Activated naive CD4-positive, alpha-beta T cell treated with anti-CD3 and anti-CD28 coated beads, Interleukin-2, amount 10 ng/mL, durations not matched to agents 7 days and 5 days (primary cell): ENCODE measurements around the gene HES1.
"Not testable (repeated sequence)": the region's sequence is repeated elsewhere in the genome, so short reads cannot be mapped to it uniquely, and the experiment has no call there.

ENCODE experiments used
- CTCF ChIA-PET: fragments of 350-600 bp; sonication (Branson Sonifier 250); formaldehyde crosslinking; loops from one replicate; lab custom pipeline; 2021; ENCODE audit warnings: antibody characterized with exemption; lab: Charles Lee
- DNase-seq: peaks from one replicate; pipeline ENCODE4 v3.0.0-alpha.2; 2020
- H3K27ac Mint-ChIP-seq: one replicate; pipeline ENCODE4 v1.8.0; 2021; ENCODE audit warnings: mild to moderate bottlenecking, moderate library complexity, mixed read lengths
- H3K27me3 Mint-ChIP-seq: one replicate; pipeline ENCODE4 v1.8.0; 2021; ENCODE audit warnings: mild to moderate bottlenecking, mixed read lengths
- H3K36me3 Mint-ChIP-seq: one replicate; pipeline ENCODE4 v1.8.0; 2021; ENCODE audit warnings: mixed read lengths
- H3K4me1 Mint-ChIP-seq: one replicate; pipeline ENCODE4 v1.8.0; 2021; ENCODE audit warnings: mixed read lengths
- H3K4me3 Mint-ChIP-seq: one replicate; pipeline ENCODE4 v1.8.0; 2021; ENCODE audit warnings: mild to moderate bottlenecking, moderate library complexity, mixed read lengths
- H3K9me3 Mint-ChIP-seq: one replicate; pipeline ENCODE4 v1.8.0; 2021; ENCODE audit warnings: mixed read lengths

The HES1 gene

DNA sequence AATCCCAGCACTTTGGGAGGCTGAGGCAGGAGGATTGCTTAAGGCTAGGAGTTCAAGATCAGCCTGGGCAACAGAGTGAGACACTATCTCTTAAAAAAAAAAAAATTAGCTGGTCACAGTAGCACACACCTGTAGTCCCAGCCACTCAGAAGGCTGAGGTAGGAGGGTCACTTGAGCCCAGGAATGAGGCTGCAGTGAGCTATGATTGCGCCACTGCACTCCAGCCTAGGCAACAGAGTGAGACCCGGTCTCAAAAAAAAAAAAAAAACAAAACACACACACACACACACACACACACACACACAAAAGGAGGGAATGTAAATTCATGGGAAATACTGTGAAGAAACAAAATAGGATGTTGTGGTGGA, 15.0 kb downstream of the HES1 start:
- peaks cover 12% of the 10 kb centered on the region for H3K9me3 Mint-ChIP-seq
- H3K4me1 Mint-ChIP-seq, H3K36me3 Mint-ChIP-seq, CTCF ChIA-PET, H3K27ac Mint-ChIP-seq, DNase-seq, H3K4me3 Mint-ChIP-seq: not testable (repeated sequence)
- peaks cover 70% of the 10 kb centered on the region for H3K27me3 Mint-ChIP-seq

DNA sequence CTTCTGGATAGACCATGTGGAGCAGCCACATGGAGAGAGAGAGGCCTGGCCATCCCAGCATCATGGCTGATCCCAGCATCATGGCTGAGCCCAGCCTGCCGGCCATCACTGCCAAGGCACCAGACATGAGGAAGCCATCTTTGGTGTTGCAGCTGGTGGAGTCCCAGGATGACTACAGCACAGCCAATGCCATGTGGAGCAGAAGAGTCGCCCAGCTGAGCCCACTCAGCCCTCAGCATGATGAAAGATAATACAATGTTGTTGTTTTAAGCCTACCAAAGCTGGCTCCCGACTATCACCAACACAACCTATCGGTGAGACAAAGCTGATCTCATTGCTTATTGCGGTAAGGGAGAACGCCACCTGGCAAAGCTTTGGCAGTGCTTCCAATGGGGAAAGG, 18.4 kb downstream of the HES1 start:
- CTCF ChIA-PET, result no interaction called here
- Mint-ChIP-seq H3K4me3 (no peak overlapping the region), H3K9me3 (peaks cover 12% of the 10 kb centered on the region), H3K27ac (no peak overlapping the region), H3K27me3 (peaks cover 69% of the 10 kb centered on the region), H3K4me1 (peaks cover 2% of the 10 kb centered on the region), H3K36me3 (no peaks in the 10 kb centered on the region)
- DNase-seq, result no peak

DNA sequence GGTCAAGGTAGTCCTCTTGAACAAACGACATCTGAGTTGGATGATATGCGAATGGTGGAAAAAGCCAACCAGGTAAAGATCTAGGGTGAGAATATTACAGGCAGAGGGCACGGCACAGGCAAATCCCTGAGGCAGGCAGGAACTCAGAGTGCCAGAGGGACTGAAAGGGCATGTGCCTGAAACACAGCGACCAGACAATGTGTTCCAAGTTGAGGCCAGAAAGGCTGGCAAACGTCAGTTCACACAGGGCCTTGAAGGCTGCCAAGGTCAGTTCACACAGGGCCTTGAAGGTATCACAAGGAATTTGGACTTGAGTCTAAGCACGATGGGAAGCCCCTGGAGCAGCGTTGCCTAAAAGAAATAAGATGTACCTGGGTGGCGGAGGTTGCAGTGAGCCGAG, 20.1 kb downstream of the HES1 start:
- peaks cover 12% of the 10 kb centered on the region for H3K9me3 Mint-ChIP-seq

DNA sequence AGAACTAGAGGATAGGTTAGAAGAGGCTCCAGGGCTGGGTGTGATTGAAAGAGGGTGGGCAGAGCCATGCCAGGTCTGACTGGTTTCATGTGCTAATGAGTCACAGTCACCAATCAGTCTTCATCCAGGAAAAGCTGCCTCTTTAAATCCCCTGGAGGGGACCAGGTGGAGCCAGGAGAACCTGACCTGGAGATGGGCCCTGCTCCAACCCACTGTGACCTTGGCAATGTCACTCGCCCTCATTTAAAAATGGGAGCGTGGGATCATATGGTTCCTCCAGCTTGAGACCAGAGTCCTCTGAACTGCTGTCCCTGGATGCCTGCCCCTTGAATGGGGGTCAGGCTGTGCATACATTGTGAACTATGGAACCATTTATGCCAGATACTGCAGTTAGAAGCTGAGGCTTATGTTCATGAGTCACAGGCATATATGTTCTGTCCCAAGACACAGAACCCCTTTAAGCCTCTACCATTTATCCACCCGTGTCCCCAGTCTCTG, 23.0 kb downstream of the HES1 start:
- Mint-ChIP-seq H3K27me3 (peaks cover 80% of the 10 kb centered on the region), H3K36me3 (no peaks in the 10 kb centered on the region), H3K27ac (no peak overlapping the region), H3K4me3 (no peak overlapping the region), H3K9me3 (peaks cover 11% of the 10 kb centered on the region), H3K4me1 (no peaks in the 10 kb centered on the region)
- CTCF ChIA-PET, result interaction anchor here (0.6 kb wide), 1 partner anchor 1172 kb away, joined by 3 read pairs; no protein-coding TSS in a partner anchor
- DNase-seq, result no peak

More for the DNA sequence above, 20.1 kb downstream of the HES1 start:
- Mint-ChIP-seq H3K27me3 (peaks cover 77% of the 10 kb centered on the region), H3K4me3 (no peak overlapping the region), H3K36me3 (no peaks in the 10 kb centered on the region), H3K4me1 (no peaks in the 10 kb centered on the region), H3K27ac (no peak overlapping the region)
- CTCF ChIA-PET, result no interaction called here
- DNase-seq, result no peak

DNA sequence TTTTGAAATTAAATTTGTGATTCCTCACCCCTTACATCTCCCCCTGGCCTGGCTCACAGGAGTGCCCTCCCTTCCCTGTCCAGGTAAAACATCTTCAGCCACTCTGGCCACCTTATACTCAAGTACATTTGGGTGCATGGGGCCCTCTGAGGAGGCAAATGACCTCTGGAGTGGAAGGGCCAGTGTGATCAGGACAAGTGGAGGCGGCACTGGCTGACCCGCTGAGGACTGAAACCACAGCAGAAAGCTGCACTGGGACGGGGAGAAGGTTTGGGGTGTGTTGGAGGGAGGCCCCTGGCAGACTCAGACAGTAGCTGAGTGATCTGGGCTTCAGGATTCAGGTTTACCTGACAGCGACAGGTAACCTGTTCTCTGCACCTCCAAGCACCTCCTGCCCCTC, 24.2 kb downstream of the HES1 start:
- Mint-ChIP-seq H3K27ac (no peak overlapping the region), H3K4me1 (no peaks in the 10 kb centered on the region), H3K36me3 (no peaks in the 10 kb centered on the region), H3K27me3 (peaks cover 84% of the 10 kb centered on the region), H3K9me3 (peaks cover 1% of the 10 kb centered on the region), H3K4me3 (no peak overlapping the region)
- CTCF ChIA-PET, result interaction anchor here (0.9 kb wide), 1 partner anchor 379 kb away, joined by 3 read pairs; no protein-coding TSS in a partner anchor
- no peak for DNase-seq

DNA sequence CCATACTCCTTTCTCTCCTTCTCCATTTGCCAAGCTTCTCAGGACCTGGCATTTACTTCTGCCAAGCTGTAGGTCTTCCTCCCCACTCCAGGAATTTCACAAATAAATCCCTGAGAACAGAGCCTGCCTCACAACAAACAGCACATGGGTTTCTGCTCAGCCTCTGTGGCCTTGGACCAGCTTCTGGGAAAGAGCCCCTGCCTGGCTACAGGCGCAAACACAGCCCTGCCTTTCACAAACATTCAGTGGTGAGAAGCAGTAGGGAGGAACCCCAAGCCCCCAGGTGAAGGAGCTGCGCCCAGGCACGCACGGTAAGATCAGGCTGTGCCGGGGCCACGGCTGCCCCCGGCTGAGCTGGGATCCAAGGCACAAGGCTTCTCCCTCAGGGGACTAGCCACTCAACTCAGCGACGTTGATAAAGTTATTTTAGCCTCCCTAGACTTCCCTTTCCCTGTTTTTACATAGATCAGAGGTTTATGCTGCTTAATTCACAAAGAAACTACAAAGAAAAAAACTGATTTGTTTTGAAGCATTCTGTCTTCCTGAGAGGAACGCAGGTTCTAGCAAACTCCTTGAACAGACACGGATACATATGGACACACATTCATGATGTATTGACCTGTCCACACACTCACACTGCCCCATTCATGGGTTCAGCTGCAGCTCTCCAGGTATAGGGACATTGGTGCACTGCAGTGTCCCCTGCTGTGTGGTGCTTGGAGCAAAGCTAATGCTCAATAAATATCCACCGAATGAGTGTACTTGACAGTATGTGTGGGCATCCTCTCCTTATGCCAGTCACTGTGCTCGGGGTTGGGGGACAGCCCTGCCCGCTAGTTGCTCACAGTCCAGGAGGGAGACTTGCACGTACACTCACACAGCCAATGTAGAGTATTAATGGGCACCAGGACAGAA, 25.4 kb downstream of the HES1 start:
- no peak for DNase-seq
- H3K27me3 Mint-ChIP-seq, result peaks cover 89% of the 10 kb centered on the region
- H3K27ac Mint-ChIP-seq, result no peak overlapping the region
- H3K4me1 Mint-ChIP-seq, result no peaks in the 10 kb centered on the region
- no peak overlapping the region for H3K4me3 Mint-ChIP-seq
- CTCF ChIA-PET, result interaction anchor here (0.9 kb wide), 1 partner anchor 380 kb away, joined by 3 read pairs; no protein-coding TSS in a partner anchor
- H3K36me3 Mint-ChIP-seq, result no peaks in the 10 kb centered on the region
- H3K9me3 Mint-ChIP-seq, result no peaks in the 10 kb centered on the region

DNA sequence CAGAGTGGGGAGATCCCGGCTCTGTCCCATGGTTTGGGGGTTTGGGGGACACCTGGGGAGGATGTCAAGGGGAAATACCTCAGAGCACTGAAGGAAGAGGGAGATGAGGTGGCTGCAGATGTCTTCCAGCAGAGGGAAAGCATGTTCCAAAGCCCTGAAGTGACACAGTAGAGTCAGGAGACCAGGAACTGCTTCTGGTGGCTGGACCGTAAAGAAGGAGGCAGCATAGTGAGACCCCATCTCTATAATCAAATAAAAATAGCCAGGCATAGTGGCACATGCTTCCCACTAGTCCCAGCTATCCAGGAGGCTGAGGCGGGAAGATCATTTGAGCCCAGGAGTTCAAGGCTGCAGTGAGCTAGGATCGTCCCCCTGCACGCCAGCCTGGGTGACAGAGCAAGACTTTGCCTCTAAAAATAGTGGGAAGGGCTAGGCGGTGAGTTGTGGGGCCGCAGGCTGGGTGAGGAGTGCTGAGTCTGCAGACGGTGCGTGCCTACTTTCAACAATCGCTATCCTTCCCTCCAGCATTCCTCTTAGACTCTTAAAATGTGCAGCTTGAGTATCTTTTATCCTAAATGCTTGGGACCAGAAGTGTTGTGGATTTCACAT, 26.2 kb downstream of the HES1 start:
- H3K36me3 Mint-ChIP-seq, result no peaks in the 10 kb centered on the region

DNA sequence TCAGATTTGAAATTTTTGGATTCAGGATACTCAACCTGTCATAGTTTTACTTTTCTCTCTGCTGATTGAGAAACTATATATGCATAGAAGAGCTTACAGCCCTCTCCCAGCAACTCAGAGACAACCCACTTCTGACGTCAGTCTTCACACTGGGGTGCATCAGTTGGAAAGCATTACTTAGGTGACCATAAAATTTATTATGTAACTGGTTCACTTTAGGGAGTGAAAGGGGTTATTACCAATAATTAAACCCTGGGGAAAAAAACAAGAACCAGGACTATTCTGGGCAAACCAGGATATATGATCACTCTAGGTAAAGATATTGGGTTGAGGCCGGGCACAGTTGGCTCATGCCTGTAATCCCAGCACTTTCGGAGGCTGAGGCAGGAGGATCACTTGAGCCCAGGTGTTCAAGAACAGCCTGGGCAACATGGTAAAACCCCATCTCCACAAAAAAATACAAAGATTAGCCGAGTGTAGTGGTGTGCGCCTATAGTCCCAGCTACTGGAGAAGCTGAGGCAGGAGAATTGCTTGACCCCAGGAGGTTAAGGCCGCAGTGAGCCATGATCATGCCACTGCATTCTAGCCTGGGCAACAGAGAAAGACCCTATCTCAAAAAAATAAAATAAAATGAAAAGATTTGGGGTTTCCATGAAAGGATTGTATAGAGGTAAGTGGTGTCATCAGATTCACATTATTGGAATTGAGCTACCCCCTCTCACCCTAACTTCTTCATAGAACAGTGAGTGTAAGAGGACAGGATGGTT, 27.1 kb downstream of the HES1 start:
- CTCF ChIA-PET, result no interaction called here
- Mint-ChIP-seq H3K36me3 (no peaks in the 10 kb centered on the region), H3K4me3 (no peak overlapping the region), H3K9me3 (no peaks in the 10 kb centered on the region), H3K27me3 (peaks cover 90% of the 10 kb centered on the region), H3K27ac (no peak overlapping the region), H3K4me1 (peaks cover 2% of the 10 kb centered on the region)
- no peak for DNase-seq

More for the DNA sequence above, 26.2 kb downstream of the HES1 start:
- Mint-ChIP-seq H3K4me1 (no peaks in the 10 kb centered on the region), H3K9me3 (no peaks in the 10 kb centered on the region), H3K27ac (no peak overlapping the region), H3K4me3 (no peak overlapping the region), H3K27me3 (peaks cover 90% of the 10 kb centered on the region)
- CTCF ChIA-PET, result no interaction called here
- no peak for DNase-seq

DNA sequence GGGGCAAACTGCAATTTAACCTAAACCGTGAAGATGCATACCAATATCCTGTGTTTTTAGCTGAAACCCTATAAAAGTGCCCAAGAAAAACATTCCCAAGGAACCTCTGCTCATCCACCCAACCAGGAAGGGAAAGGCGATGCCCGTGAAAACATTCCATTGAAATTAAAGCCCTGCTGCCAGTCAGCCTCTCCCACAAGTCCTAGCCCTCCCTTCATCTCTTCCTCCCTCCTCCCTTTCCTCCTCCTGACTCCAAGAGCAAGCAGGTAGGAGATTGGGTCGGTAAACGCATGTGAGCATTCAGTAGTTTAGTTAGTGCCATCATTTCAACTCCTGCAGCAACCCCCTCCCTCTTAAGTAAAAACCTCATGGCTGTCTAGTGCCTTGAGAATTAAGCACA, 27.7 kb downstream of the HES1 start:
- CTCF ChIA-PET, result no interaction called here
- Mint-ChIP-seq H3K27ac (no peak overlapping the region), H3K27me3 (peaks cover 94% of the 10 kb centered on the region)

DNA sequence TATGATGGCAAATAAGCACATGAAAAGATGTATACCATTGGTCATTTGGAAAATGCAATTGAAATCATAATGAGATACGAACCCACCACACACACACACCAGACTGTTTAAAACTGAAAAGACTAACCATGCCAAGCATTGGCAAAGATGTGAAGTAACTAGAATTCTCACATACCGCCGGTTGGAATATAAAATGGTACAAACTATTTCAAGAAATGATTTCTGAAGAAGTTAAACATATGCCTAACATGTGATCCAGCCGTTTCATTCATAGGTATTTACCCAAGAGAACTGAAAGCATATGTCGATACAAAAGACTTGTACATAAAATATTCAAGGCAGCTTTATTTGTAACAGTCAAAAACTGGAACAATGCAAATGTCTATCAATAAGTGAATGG, 28.9 kb downstream of the HES1 start:
- Mint-ChIP-seq H3K36me3 (no peaks in the 10 kb centered on the region), H3K27ac (no peak overlapping the region), H3K4me1 (peaks cover 4% of the 10 kb centered on the region), H3K9me3 (no peaks in the 10 kb centered on the region), H3K4me3 (no peak overlapping the region), H3K27me3 (peaks cover 94% of the 10 kb centered on the region)
- no peak for DNase-seq
- CTCF ChIA-PET, result no interaction called here

More for the DNA sequence above, 27.7 kb downstream of the HES1 start:
- DNase-seq, result no peak
- no peaks in the 10 kb centered on the region for H3K9me3 Mint-ChIP-seq
- peaks cover 2% of the 10 kb centered on the region for H3K4me1 Mint-ChIP-seq
- H3K36me3 Mint-ChIP-seq, result no peaks in the 10 kb centered on the region
- no peak overlapping the region for H3K4me3 Mint-ChIP-seq

DNA sequence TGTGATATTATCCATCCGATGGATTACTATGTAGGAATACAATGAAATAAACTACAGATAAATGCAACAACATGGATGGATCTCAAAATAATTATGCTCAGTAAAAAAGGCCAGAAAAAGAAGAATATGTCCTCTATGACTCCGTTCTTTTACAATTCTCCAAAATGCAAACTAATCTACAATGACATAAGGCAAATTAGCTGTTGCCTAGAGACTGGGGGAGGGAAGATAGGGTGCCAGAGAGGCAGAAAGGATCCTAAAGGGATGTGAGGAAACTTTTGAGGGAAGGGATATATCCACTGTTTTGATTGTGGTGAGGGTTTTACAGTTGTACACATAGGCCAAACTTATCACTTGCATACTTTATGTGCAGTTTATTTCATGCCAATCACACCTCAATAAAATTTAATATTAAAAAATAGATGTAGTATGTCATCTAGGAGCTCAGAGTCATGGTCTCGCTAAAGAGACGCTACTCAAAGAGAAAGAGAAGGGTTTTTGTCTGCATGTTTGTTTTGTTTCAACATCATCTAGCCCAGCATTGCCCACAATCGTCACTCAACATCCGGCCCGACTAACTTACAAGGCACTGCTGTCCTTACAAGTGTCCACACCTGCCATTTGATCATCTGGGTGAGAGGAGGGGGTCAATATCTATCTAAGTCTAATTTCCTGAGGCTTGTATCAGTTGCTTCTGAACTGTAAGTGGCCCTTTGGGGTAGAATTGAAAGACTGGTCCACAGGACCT, 29.5 kb downstream of the HES1 start:
- Mint-ChIP-seq H3K27ac (no peak overlapping the region), H3K4me1 (peaks cover 4% of the 10 kb centered on the region), H3K4me3 (no peak overlapping the region), H3K36me3 (no peaks in the 10 kb centered on the region), H3K27me3 (peaks cover 94% of the 10 kb centered on the region), H3K9me3 (no peaks in the 10 kb centered on the region)
- DNase-seq, result no peak
- CTCF ChIA-PET, result no interaction called here

DNA sequence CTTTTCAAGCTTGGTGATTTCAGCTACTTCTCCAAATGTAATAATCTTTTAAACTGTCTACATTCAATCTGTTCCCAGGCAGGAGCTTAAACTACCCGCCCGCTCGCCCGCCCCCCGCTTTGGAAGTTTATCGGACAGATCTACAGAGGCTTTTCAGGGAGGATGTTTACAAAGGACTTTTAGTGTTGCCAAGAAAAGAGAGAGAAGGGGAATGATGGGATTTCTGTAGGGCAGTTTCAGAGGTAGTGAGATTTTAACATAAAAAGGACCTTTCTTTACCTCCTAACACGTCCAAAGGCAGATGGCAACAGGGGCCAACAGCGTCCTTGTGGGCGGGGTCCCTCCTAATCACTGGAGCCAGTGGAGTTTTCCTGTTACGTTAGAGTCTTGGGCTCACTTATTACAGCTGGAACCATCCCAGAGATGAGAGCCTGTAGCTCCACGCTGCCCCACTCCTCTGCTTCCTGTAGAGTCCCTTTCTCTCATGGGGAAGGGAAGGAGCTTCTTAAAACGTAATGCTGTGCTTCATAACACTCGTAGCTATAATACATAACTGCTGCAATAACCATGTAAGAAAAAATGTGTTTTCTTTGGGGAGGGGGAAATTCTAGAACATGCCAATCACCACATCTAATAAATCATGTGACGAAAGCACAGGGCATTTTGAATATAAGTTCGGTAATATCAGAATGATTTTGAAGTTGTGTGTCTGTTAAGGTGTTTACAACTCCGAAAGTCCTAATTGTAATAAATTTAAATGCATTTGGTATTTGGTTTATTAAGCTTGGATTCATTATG, 30.9 kb downstream of the HES1 start:
- Mint-ChIP-seq H3K36me3 (no peaks in the 10 kb centered on the region), H3K9me3 (no peaks in the 10 kb centered on the region), H3K4me3 (no peak overlapping the region), H3K27ac (no peak overlapping the region), H3K27me3 (peaks cover 82% of the 10 kb centered on the region), H3K4me1 (peaks cover 7% of the 10 kb centered on the region)
- DNase-seq, result no peak
- CTCF ChIA-PET, result no interaction called here
